Skeletal muscle cell (primary cell): ENCODE data around the gene SGCD.
A peak's percentile ranks its signal among the peaks of the same experiment; 100 is the strongest.

Experiments
- DNase-seq: peaks from one replicate; pipeline ENCODE4 v3.0.0-alpha.2; 2010; ENCODE audit warnings: low read depth
- H3K4me3 ChIP-seq: 2 replicates; pipeline ENCODE4 v1.5.1; 2011; ENCODE audit warnings: low read depth, mild to moderate bottlenecking, control low read depth, low read length, moderate library complexity

Gene SGCD

GRCh38 chr5:156396063-156396829 lies 69.3 kb downstream of the SGCD start:
- no peak overlapping the region for H3K4me3 ChIP-seq
- no peak for DNase-seq

- no peak for DNase-seq
- no peak overlapping the region for H3K4me3 ChIP-seq
Observed at GRCh38 chr5:156396830-156397081, 69.8 kb downstream of the SGCD start.

- no peak for DNase-seq
- no peak overlapping the region for H3K4me3 ChIP-seq
Observed at GRCh38 chr5:156399323-156399722, 72.4 kb downstream of the SGCD start.

DNA sequence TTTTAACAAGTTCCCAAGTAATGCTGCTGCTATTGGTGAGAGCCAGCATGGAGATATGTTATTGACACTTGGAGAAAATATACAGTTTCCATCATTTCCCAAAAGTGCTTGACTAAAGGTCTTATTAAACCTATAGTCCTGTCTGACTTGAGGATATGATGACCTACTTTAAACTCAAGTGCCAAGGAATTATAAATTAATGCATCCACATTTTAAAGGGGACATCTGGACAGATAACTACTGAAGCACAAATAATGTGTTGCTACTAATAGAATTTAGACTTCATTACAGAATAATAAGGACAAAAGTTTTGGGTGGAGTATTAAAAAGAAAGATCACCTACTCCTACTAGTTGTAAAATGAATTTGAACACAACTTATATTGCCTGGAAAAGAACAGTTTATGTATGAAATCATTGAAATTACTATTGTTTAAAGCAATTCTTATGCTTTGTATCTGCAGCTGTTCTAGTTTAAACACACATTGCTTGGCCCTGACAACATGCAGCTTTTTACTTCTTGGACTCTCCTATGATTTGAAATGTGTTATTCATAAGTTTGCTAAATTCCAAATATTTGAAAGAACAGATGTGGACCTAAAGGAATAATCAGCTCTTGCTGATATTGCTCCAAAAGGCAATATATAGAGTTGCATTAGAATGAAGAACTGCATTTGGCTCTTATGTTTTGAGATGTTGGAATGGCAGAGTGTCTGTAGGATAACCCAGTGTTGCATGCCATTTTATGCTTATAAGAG lies 73.4 kb downstream of the SGCD start:
- no peak overlapping the region for H3K4me3 ChIP-seq
- DNase-seq, result no peak

- no peak for DNase-seq
- no peak overlapping the region for H3K4me3 ChIP-seq
Observed at GRCh38 chr5:156401804-156402203, 74.8 kb downstream of the SGCD start.

GRCh38 chr5:156402387-156402921 lies 75.5 kb downstream of the SGCD start:
- peak; percentile 76 for DNase-seq
- H3K4me3 ChIP-seq, result peak overlapping the region; percentile 13

DNA sequence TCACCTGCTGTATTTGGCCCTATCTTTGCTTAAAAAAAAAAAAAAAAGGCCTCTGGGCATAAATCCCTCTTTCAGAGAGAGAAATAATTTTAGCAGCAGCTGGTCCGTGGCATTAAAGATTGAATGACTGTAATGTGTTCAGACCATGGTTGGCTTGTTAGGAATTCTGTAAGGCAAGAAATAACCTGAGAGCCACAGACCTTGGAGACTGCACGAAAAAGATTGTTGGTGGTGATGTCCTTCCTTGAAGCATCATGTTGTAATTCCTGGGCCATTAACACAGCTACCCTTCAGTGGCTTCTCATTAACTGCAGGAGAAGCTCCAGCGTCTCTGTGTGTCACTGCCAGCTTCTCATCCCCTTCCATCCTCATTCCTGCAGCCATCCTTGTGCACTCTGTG lies 79.0 kb downstream of the SGCD start:
- no peak overlapping the region for H3K4me3 ChIP-seq
- no peak for DNase-seq

DNA sequence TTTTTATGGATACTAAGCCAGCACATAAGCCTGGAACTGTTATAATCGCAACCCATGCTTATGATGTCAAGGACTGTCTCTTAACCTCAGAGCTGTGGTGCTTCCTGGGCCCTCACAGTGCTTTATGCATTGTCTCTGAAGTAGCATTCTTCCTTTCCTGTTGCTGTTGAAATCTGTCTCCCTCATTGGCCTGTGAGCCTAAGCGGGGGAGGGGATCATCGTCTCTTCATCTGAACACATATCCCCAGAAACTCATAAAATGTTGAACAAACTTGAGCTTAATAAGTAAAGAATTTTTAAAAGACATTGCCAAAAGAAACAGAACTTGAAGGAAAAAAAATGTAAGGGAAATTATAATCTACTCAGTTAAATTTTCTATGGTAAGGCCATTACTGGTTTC lies 80.3 kb downstream of the SGCD start:
- DNase-seq, result no peak
- no peak overlapping the region for H3K4me3 ChIP-seq

- no peak overlapping the region for H3K4me3 ChIP-seq
- DNase-seq, result no peak
Observed at GRCh38 chr5:156409834-156410233, 82.9 kb downstream of the SGCD start.

- H3K4me3 ChIP-seq, result no peak overlapping the region
- DNase-seq, result peak; percentile 54
Observed at GRCh38 chr5:156411185-156411613, 84.2 kb downstream of the SGCD start.

DNA sequence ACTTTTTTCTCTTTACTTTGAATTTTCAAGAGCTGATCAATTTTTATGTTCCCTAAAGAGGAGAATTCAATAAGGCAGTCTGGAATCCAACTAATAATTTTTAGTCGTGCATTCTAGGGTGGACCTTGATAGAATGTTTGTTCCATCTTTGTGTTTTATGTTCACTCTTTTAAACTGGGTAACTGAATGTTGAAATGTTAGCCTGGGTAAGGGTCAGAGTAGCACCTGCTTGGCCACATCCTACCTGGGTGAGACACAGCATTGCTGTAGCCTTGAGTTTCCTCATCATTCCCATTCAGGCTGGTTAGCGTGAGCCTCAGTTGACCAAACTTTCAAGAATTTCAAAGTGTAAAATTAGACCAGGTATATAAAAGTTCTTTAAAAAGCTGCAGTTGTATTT lies 85.0 kb downstream of the SGCD start:
- no peak overlapping the region for H3K4me3 ChIP-seq
- DNase-seq, result no peak

DNA sequence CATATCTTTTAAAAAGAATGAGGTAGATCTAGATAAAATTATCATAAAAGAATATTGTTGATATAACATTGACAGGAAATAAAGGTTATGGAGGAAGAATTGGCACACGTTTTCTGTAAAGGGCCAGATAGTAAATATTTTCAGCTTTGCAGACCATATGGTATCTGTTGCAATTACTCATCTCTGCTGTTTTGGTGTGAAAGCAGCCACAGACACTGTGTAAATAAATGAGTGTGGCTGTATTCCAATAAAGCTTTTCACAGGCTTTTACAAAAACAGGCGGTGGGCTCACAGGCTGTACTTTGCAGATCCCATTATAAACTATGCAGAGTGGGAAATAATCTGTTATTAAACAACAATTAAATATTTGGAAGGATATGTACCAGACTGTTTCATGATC lies 87.4 kb downstream of the SGCD start:
- H3K4me3 ChIP-seq, result no peak overlapping the region
- no peak for DNase-seq

DNA sequence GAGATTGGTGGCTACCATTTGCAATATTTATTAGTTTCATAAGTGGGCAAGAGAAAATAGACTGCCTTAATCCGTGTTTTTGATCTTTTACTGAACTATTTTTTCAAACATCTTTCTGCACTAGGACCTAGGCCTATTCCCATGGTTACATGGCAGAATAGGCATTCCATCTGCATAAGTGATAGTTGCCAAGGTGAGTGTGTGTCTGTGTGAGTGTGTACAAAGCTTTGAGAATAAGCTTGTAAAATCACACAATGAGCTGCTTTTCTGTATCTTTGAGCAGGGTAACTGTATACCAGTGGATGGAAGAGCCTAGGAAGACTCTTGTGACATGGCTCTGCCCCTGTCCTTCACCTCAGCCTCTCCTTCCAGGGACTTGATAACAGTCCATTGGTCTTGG lies 92.7 kb downstream of the SGCD start:
- H3K4me3 ChIP-seq, result no peak overlapping the region
- DNase-seq, result no peak

DNA sequence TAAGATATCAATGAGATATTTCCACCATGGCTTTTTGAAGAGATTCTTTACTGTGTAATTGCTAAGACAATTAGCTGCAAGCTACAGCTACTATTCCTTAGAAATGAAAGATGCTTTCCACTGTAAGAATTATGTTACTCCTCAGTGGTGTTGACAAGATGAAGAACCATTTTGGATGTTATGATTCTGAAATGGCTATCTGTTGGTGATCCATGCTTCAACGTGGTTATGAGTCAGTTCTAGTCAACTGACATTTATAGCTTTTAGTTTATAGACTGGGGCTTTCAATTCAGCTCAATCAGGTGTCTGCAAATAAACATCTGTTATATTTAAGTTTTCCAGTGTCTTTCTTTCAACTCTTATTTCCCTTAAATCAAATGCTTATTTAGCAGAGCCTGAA lies 93.7 kb downstream of the SGCD start:
- no peak overlapping the region for H3K4me3 ChIP-seq
- no peak for DNase-seq

DNA sequence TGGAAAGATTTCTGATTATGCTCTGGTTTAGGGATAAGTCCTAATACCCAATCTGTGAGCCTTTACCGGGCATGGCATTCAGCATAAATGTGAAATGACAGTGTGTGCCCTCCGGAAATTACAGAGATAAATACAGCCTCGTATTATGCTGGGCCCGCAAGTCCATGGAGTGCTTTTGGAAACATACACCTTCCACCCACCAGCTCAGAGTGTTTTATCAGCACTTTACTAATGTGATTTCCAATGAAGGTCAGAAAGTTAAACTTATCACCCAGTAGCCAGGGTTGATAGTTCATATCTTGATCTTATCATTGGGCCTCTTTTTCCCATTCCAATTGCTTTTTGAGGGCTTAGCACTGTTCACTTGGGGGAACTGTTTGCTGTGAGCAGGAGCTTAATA lies 94.8 kb downstream of the SGCD start:
- DNase-seq, result no peak
- no peak overlapping the region for H3K4me3 ChIP-seq

GRCh38 chr5:156423597-156423996 lies 96.6 kb downstream of the SGCD start:
- no peak for DNase-seq
- no peak overlapping the region for H3K4me3 ChIP-seq

DNA sequence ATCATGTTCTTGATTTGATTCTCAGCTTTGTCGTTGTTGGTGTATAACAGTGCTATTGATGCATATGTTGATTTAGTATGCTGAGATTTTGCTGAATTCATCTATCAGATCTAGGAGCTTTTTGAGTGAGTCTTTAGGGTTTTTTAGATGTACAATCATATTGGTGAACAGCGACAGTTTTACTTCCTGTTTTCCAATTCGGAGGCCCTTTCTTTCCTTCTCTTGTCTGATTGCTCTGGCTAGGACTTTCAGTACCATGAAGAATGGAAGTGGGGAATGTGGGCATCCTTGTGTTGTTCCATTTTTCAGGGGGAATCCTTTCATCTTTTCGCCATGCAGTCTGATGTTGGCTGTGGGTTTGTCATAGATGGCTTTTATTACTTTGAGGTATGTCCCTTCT lies 100.4 kb downstream of the SGCD start:
- DNase-seq, result no peak
- H3K4me3 ChIP-seq, result no peak overlapping the region

- no peak for DNase-seq
- no peak overlapping the region for H3K4me3 ChIP-seq
Observed at GRCh38 chr5:156431956-156432829, 105.2 kb downstream of the SGCD start.

DNA sequence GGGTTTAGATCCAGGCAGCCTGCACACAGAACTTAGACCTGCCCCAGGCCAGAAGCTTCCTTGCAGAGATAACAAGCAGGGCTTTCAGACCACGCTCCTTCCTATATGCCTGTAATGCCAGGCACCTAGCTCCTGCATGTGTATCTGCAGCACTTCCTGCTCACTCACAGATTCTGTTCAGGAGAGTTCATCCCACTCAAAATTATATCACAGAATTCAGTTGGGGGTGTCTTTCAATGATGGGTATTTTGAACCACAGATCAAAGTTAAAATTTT lies 105.8 kb downstream of the SGCD start:
- no peak for DNase-seq
- no peak overlapping the region for H3K4me3 ChIP-seq

GRCh38 chr5:156434471-156434870 lies 107.5 kb downstream of the SGCD start:
- no peak overlapping the region for H3K4me3 ChIP-seq
- no peak for DNase-seq
